IMR-90 (cell line): ENCODE results near the gene SPRED3. TPM values are rescaled to one million over a fixed set of nuclear protein-coding genes. Genes with fewer than 3 reads are reported as not detected.

ENCODE experiments used
- ATAC-seq: fragments of 200-7000 bp; cut with Tn5 transposase; 2 replicates; pipeline ENCODE4 v1.9.1; 2020; ENCODE audit warnings: low read depth, mild to moderate bottlenecking, moderate library complexity
- BruUV-seq: library from RNA; stranded (reverse); fragments of 400-500 nt; replicated peaks from 2 replicates; lab custom pipeline; 2021; lab: Mats Ljungman, UMichigan
- CTCF ChIA-PET: fragments of 300-600 bp; formaldehyde crosslinking; extraction: SDS; loops from one replicate; lab custom pipeline; 2021; ENCODE audit warnings: antibody characterized with exemption; lab: Yijun Ruan, JAX
- POLR2A ChIA-PET: fragments of 300-600 bp; sonication (Branson Sonifier 250); formaldehyde crosslinking; loops from one replicate; lab custom pipeline; 2022; ENCODE audit warnings: antibody characterized with exemption; ENCODE audit not compliant: unreplicated experiment; lab: Charles Lee
- DNase-seq: peaks from one replicate; pipeline ENCODE4 v3.0.0; 2013
- H2AFZ ChIP-seq: replicated peaks from 2 replicates; pipeline ENCODE3; 2013; ENCODE audit warnings: low read length, mild to moderate bottlenecking; ENCODE audit not compliant: poor library complexity
- H2AK5ac ChIP-seq: 2 replicates; pipeline ENCODE4 v1.6.1; 2013; ENCODE audit warnings: low read depth, low read length, inconsistent platforms
- H2AK9ac ChIP-seq: replicated peaks from 2 replicates; pipeline ENCODE3; 2013; ENCODE audit warnings: mild to moderate bottlenecking, low read depth, low read length, moderate library complexity; ENCODE audit not compliant: poor library complexity
- H2BK120ac ChIP-seq: 2 replicates; pipeline ENCODE4 v1.6.1; 2013; ENCODE audit warnings: low read depth, low read length, inconsistent platforms
- H2BK15ac ChIP-seq: 3 replicates; pipeline ENCODE4 v1.6.1; 2013; ENCODE audit warnings: low read depth, low read length, inconsistent platforms
- H2BK20ac ChIP-seq: 2 replicates; pipeline ENCODE4 v1.6.1; 2013; ENCODE audit warnings: low read depth, mild to moderate bottlenecking, inconsistent platforms, low read length, moderate library complexity
- H2BK5ac ChIP-seq: 2 replicates; pipeline ENCODE4 v1.6.1; 2013; ENCODE audit warnings: mild to moderate bottlenecking, low read depth, low read length, inconsistent platforms; ENCODE audit not compliant: poor library complexity, severe bottlenecking
- H3K14ac ChIP-seq: replicated peaks from 2 replicates; pipeline ENCODE4 v1.6.1; 2013; ENCODE audit warnings: low read depth, low read length, inconsistent platforms
- H3K18ac ChIP-seq: 2 replicates; pipeline ENCODE4 v1.6.1; 2013; ENCODE audit warnings: low read depth, low read length, control low read depth
- H3K23ac ChIP-seq: 2 replicates; pipeline ENCODE4 v1.6.1; 2013; ENCODE audit warnings: low read depth, low read length, inconsistent platforms
- H3K27ac ChIP-seq: 2 replicates; pipeline ENCODE4 v1.5.1; 2013; ENCODE audit warnings: mild to moderate bottlenecking, control low read depth, low read length; ENCODE audit not compliant: insufficient read depth
- H3K27me3 ChIP-seq: 2 replicates; pipeline ENCODE4 v1.6.1; 2013; ENCODE audit warnings: low read length; ENCODE audit not compliant: control insufficient read depth, insufficient read depth
- H3K36me3 ChIP-seq: 2 replicates; pipeline ENCODE4 v1.6.1; 2013; ENCODE audit warnings: low read length, mixed read lengths; ENCODE audit not compliant: control insufficient read depth, insufficient read depth
- H3K4ac ChIP-seq: 2 replicates; pipeline ENCODE4 v1.6.1; 2013; ENCODE audit warnings: low read depth, low read length, inconsistent platforms
- H3K4me1 ChIP-seq: 2 replicates; pipeline ENCODE4 v1.6.1; 2013; ENCODE audit warnings: low read length, mixed read lengths; ENCODE audit not compliant: control insufficient read depth, insufficient read depth
- H3K4me2 ChIP-seq: 2 replicates; pipeline ENCODE4 v1.6.1; 2013; ENCODE audit warnings: low read depth, mild to moderate bottlenecking, control low read depth, low read length, moderate library complexity
- H3K4me3 ChIP-seq: 2 replicates; pipeline ENCODE4 v1.5.1; 2013; ENCODE audit warnings: low read depth, mild to moderate bottlenecking, control low read depth, low read length, moderate library complexity; ENCODE audit not compliant: insufficient read depth
- H3K56ac ChIP-seq: 2 replicates; pipeline ENCODE4 v1.6.1; 2013; ENCODE audit warnings: low read length, inconsistent platforms; ENCODE audit not compliant: insufficient read depth; ENCODE audit errors: extremely low read depth
- H3K79me1 ChIP-seq, 2 experiments: 2 replicates each; pipeline ENCODE4 v1.6.1; 2013; ENCODE audit warnings: low read length in 2 of 2, inconsistent platforms in 1 of 2, low read depth in 1 of 2
- H3K9ac ChIP-seq: 2 replicates; pipeline ENCODE4 v1.6.1; 2013; ENCODE audit warnings: low read depth, low read length, control low read depth
- H3K9me1 ChIP-seq: 2 replicates; pipeline ENCODE4 v1.6.1; 2013; ENCODE audit warnings: low read length, inconsistent platforms; ENCODE audit not compliant: insufficient read depth
- H3K9me3 ChIP-seq: 2 replicates; pipeline ENCODE4 v1.6.1; 2013; ENCODE audit warnings: low read length; ENCODE audit not compliant: control insufficient read depth, insufficient read depth
- H4K20me1 ChIP-seq: 2 replicates; pipeline ENCODE4 v1.6.1; 2013; ENCODE audit warnings: low read length, inconsistent platforms; ENCODE audit not compliant: insufficient read depth
- H4K5ac ChIP-seq: 2 replicates; pipeline ENCODE4 v1.6.1; 2013; ENCODE audit warnings: mild to moderate bottlenecking, low read depth, low read length, control low read depth
- H4K8ac ChIP-seq, 2 experiments: 2 replicates each; pipeline ENCODE4 v1.6.1; 2013; ENCODE audit warnings: low read depth in 2 of 2, low read length in 2 of 2, control low read depth in 1 of 2, inconsistent platforms in 1 of 2
- H4K91ac ChIP-seq: 2 replicates; pipeline ENCODE4 v1.6.1; 2013; ENCODE audit warnings: low read depth, low read length, inconsistent platforms; ENCODE audit not compliant: insufficient read depth
- BHLHE40 ChIP-seq: fragments of 150-350 bp; IDR thresholded peaks from 2 replicates; pipeline ENCODE4 v1.6.1; 2016; ENCODE audit warnings: mild to moderate bottlenecking, low read depth, low read length
- CHD1 ChIP-seq: IDR thresholded peaks from 2 replicates; pipeline ENCODE4 v1.6.1; 2012; ENCODE audit warnings: low read depth, low read length, improper control_type of control experiment
- ELK1 ChIP-seq: fragments of 150-350 bp; IDR thresholded peaks from 2 replicates; pipeline ENCODE4 v1.6.1; 2016; ENCODE audit warnings: low read depth, mild to moderate bottlenecking, low read length, moderate library complexity, borderline replicate concordance
- FOS ChIP-seq: fragments of 150-350 bp; IDR thresholded peaks from 2 replicates; pipeline ENCODE4 v1.6.1; 2016; ENCODE audit warnings: low read depth, low read length
- POLR2A ChIP-seq: IDR thresholded peaks from 2 replicates; pipeline ENCODE4 v1.6.1; 2012; ENCODE audit warnings: mild to moderate bottlenecking, low read depth, low read length
- RAD21 ChIP-seq: IDR thresholded peaks from 2 replicates; pipeline ENCODE4 v1.6.1; 2012; ENCODE audit warnings: low read length, improper control_type of control experiment
- RCOR1 ChIP-seq: IDR thresholded peaks from 2 replicates; pipeline ENCODE4 v1.6.1; 2012; ENCODE audit warnings: mild to moderate bottlenecking, low read length, improper control_type of control experiment; ENCODE audit not compliant: insufficient replicate concordance
- RFX5 ChIP-seq: IDR thresholded peaks from 2 replicates; pipeline ENCODE4 v1.8.0; 2012; ENCODE audit warnings: low read depth, mild to moderate bottlenecking, low read length, moderate library complexity
- SMC3 ChIP-seq: fragments of 150-350 bp; IDR thresholded peaks from 2 replicates; pipeline ENCODE4 v1.6.1; 2016; ENCODE audit warnings: low read depth, mild to moderate bottlenecking, antibody characterized with exemption, low read length, moderate library complexity
- WGBS, 2 experiments: methylation state at CpG; one replicate each; pipeline versions ENCODE4 v1.1.5 to v1.1.7; 2013; ENCODE audit warnings: missing lambda C conversion rate in 2 of 2; ENCODE audit not compliant: insufficient read length in 1 of 2; ENCODE audit errors: extremely low coverage in 2 of 2; 5-methylcytosine and 5-hydroxymethylcytosine counted together
- dilution Hi-C: fragments of 300-500 bp; cut with HindIII; formaldehyde crosslinking; loops from one replicate; pipeline ENCODE4 v1.14.3; 2018; ENCODE audit warnings: low sequenced_read_pairs; ENCODE audit not compliant: unreplicated experiment
- in situ Hi-C: fragments of 300-500 bp; cut with MboI; formaldehyde crosslinking; loops from 3 replicates; pipeline ENCODE4 v1.14.3; 2019; ENCODE audit warnings: low sequenced_read_pairs, inconsistent platforms, mixed read lengths
- intact Hi-C: fragments of 100-400 bp; cut with micrococcal nuclease; formaldehyde crosslinking; loops from 2 replicates; pipeline ENCODE4 v1.10.0; 2022
- polyA plus RNA-seq, 3 experiments: library from polyadenylated mRNA; depleted of rRNA; stranded (reverse); fragments of >200 nt; gene quantifications; 2 replicates each; pipeline ENCODE4 v1.2.3, GENCODE V29; 2012; ENCODE audit warnings: low replicate concordance in 1 of 3
- total RNA-seq: library from RNA; depleted of rRNA; stranded (reverse); fragments of >200 nt; gene quantifications from 2 replicates; pipeline ENCODE4 v1.2.3, GENCODE V29; 2012

The SPRED3 gene
- total and polyA plus RNA-seq, 2 of the 4 experiments (the other 2 are of a cell fraction) = 0.90 to 7.9 TPM

GRCh38 chr19:38377052-38377451 is 11.4 kb upstream of the SPRED3 start:
- TF ChIP-seq RFX5 (no peak), RAD21 (no peak), ELK1 (no peak), POLR2A (no peak), BHLHE40 (no peak), FOS (no peak), SMC3 (no peak), CHD1 (no peak), RCOR1 (no peak)
- Histone ChIP-seq H4K8ac (no peak overlapping the region), H3K56ac (no peak overlapping the region), H3K9me3 (no peaks in the 10 kb centered on the region), H3K9me1 (peaks cover 24% of the 10 kb centered on the region), H2BK20ac (no peak overlapping the region), H3K79me1 (peaks cover 24 to 68% of the 10 kb centered on the region in 2 experiments; a peak in 3 of 4 replicates), H2AK9ac (no peak overlapping the region), H3K18ac (no peak overlapping the region), H3K4me3 (no peak overlapping the region), H2AFZ (no peak overlapping the region), H3K4ac (no peak overlapping the region), H3K4me1 (peaks cover 12% of the 10 kb centered on the region), H2AK5ac (no peak overlapping the region), H3K4me2 (no peak overlapping the region), H3K27ac (no peak overlapping the region), H3K9ac (no peak overlapping the region), H2BK15ac (no peak overlapping the region), H3K36me3 (peaks cover 39% of the 10 kb centered on the region), H3K27me3 (no peaks in the 10 kb centered on the region), H4K91ac (no peak overlapping the region), H4K20me1 (peaks cover 56% of the 10 kb centered on the region), H2BK5ac (no peak overlapping the region), H3K23ac (no peak overlapping the region), H4K5ac (no peak overlapping the region), H2BK120ac (no peak overlapping the region), H3K14ac (no peak overlapping the region)
- CTCF ChIA-PET = no interaction called here
- POLR2A ChIA-PET = no interaction called here
- ATAC-seq = no peak
- dilution Hi-C loops = no loop called here
- no CpG with 5 or more reads among the region's 4 CpGs for WGBS, 2 experiments
- intact Hi-C loops = no loop called here
- BruUV-seq = no TSS peak
- in situ Hi-C loops = no loop called here
- DNase-seq = no peak
